ENCODE results near the gene LYRM2. TPM values are rescaled to one million over a fixed set of nuclear protein-coding genes. Genes with fewer than 3 reads are reported as not detected.

The LYRM2 gene
- total and polyA plus RNA-seq, 2 experiments from 2014 or later = 38.5 to 66.3 TPM

- H3K4me3 ChIP-seq = no peak overlapping the region
Measured at GRCh38 chr6:89582669-89583325, 55.8 kb downstream of the LYRM2 start.

DNA sequence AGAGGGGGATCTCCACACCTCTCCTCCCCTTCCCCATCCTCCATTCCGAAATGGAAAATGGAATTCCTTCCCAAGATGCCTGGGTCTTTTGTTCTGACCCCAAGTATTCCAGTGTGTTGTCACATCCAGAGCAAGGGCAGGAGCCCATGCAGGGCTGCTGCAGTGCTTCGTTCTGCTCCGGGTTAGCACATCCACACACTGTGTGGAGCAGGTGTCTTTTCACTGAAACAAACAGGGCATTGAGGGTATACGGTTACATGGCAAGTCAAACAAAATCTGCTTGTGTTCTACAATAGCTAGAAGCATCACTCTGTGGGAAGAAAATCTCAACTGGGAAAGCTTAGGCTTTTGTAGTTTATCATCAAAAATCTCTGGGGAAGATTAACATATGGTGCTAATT is 56.9 kb downstream of the LYRM2 start:
- H2AFZ ChIP-seq = no peak overlapping the region
- no peaks in the 10 kb centered on the region for H3K79me2 ChIP-seq
- H3K27ac ChIP-seq = no peak overlapping the region
- H3K36me3 ChIP-seq (replicated peaks; ENCODE audit: insufficient read depth, low read depth) = no peaks in the 10 kb centered on the region
- H3K9me3 ChIP-seq (ENCODE audit: low read depth) = no peaks in the 10 kb centered on the region
- H3K4me3 ChIP-seq = no peak overlapping the region
- no peaks in the 10 kb centered on the region for H3K4me1 ChIP-seq (ENCODE audit: insufficient read depth)
- TF ChIP-seq EZH2 (IDR thresholded peaks at IDR 0.05; ENCODE audit: borderline replicate concordance) = no peak
- TF ChIP-seq CTCF (IDR thresholded peaks at IDR 0.05; ENCODE audit: poor library complexity) = no peak
- TF ChIP-seq EZH2phosphoT487 (IDR thresholded peaks at IDR 0.05; ENCODE audit: low read depth, severe bottlenecking, unreplicated experiment) = no peak
- H3K27me3 ChIP-seq = no peaks in the 10 kb centered on the region
- H3K4me2 ChIP-seq = no peak overlapping the region
- no peaks in the 10 kb centered on the region for H4K20me1 ChIP-seq (ENCODE audit: insufficient read depth, poor library complexity, severe bottlenecking)
- DNase-seq (ENCODE audit: low spot score) = no peak
- 85% methylated on average over 4 of the region's 4 CpGs for WGBS (ENCODE audit: low lambda C conversion rate, missing lambda C conversion rate)
- no peaks in the 10 kb centered on the region for H3K9me2 ChIP-seq (replicated peaks; ENCODE audit: insufficient read depth)

More at GRCh38 chr6:89582669-89583325, 55.8 kb downstream of the LYRM2 start:
- H3K9me2 ChIP-seq (replicated peaks; ENCODE audit: insufficient read depth) = no peaks in the 10 kb centered on the region
- no peak overlapping the region for H2AFZ ChIP-seq
- no peak overlapping the region for H3K27ac ChIP-seq
- no peak overlapping the region for H3K4me2 ChIP-seq
- H3K9me3 ChIP-seq (ENCODE audit: low read depth) = no peaks in the 10 kb centered on the region
- 57% methylated on average over 4 of the region's 4 CpGs for WGBS (ENCODE audit: low lambda C conversion rate, missing lambda C conversion rate)
- TF ChIP-seq EZH2phosphoT487 (IDR thresholded peaks at IDR 0.05; ENCODE audit: low read depth, severe bottlenecking, unreplicated experiment) = no peak
- no peak for TF ChIP-seq EZH2 (IDR thresholded peaks at IDR 0.05; ENCODE audit: borderline replicate concordance)
- TF ChIP-seq CTCF (IDR thresholded peaks at IDR 0.05; ENCODE audit: poor library complexity) = no peak
- H4K20me1 ChIP-seq (ENCODE audit: insufficient read depth, poor library complexity, severe bottlenecking) = no peaks in the 10 kb centered on the region
- no peaks in the 10 kb centered on the region for H3K79me2 ChIP-seq
- no peak for DNase-seq (ENCODE audit: low spot score)
- H3K4me1 ChIP-seq (ENCODE audit: insufficient read depth) = no peaks in the 10 kb centered on the region
- no peaks in the 10 kb centered on the region for H3K27me3 ChIP-seq
- H3K36me3 ChIP-seq (replicated peaks; ENCODE audit: insufficient read depth, low read depth) = no peaks in the 10 kb centered on the region

GRCh38 chr6:89580997-89581666 is 57.4 kb downstream of the LYRM2 start:
- no peak overlapping the region for H3K27ac ChIP-seq
- H3K27me3 ChIP-seq = no peaks in the 10 kb centered on the region
- no peak overlapping the region for H2AFZ ChIP-seq
- no peaks in the 10 kb centered on the region for H3K9me2 ChIP-seq (replicated peaks; ENCODE audit: insufficient read depth)
- TF ChIP-seq EZH2 (IDR thresholded peaks at IDR 0.05; ENCODE audit: borderline replicate concordance) = no peak
- no peak for TF ChIP-seq EZH2phosphoT487 (IDR thresholded peaks at IDR 0.05; ENCODE audit: low read depth, severe bottlenecking, unreplicated experiment)
- TF ChIP-seq CTCF (IDR thresholded peaks at IDR 0.05; ENCODE audit: poor library complexity) = no peak
- no peaks in the 10 kb centered on the region for H3K36me3 ChIP-seq (replicated peaks; ENCODE audit: insufficient read depth, low read depth)
- H3K4me2 ChIP-seq = no peak overlapping the region
- H4K20me1 ChIP-seq (ENCODE audit: insufficient read depth, poor library complexity, severe bottlenecking) = no peaks in the 10 kb centered on the region
- H3K4me3 ChIP-seq = no peak overlapping the region
- H3K9me3 ChIP-seq (ENCODE audit: low read depth) = no peaks in the 10 kb centered on the region
- H3K79me2 ChIP-seq = no peaks in the 10 kb centered on the region
- DNase-seq (ENCODE audit: low spot score) = no peak
- no peaks in the 10 kb centered on the region for H3K4me1 ChIP-seq (ENCODE audit: insufficient read depth)
- WGBS (ENCODE audit: low lambda C conversion rate, missing lambda C conversion rate) = 95% methylated on average over 3 of the region's 3 CpGs

Data from hepatocyte (in vitro differentiated cells).